H1 (cell line): Measurements from ENCODE around the gene DMWD. TPM values are rescaled to one million over a fixed set of nuclear protein-coding genes. Genes with fewer than 3 reads are reported as not detected.

Experiments used
- ASH2L ChIP-seq: fragments of 200-600, 300-600 bp; sonication (generic); IDR thresholded peaks from one replicate; pipeline ENCODE4 v1.7.1; 2017; ENCODE audit warnings: low read length
- JUND ChIP-seq: IDR thresholded peaks from 2 replicates; pipeline ENCODE4 v1.6.1; 2011; ENCODE audit warnings: mild to moderate bottlenecking, improper control_type of control experiment, low read length
- RXRA ChIP-seq: IDR thresholded peaks from 2 replicates; pipeline ENCODE4 v1.6.1; 2011; ENCODE audit warnings: low read depth, mild to moderate bottlenecking, low read length, moderate library complexity; ENCODE audit not compliant: insufficient read depth
- TAF7 ChIP-seq: optimal IDR thresholded peaks from 2 replicates; pipeline ENCODE3; 2011; ENCODE audit warnings: low read depth, mild to moderate bottlenecking, inconsistent platforms, low read length, moderate library complexity, borderline replicate concordance
- TBP ChIP-seq: IDR thresholded peaks from 2 replicates; pipeline ENCODE4 v1.6.1; 2011; ENCODE audit warnings: low read depth, low read length, improper control_type of control experiment
- TEAD4 ChIP-seq: IDR thresholded peaks from 2 replicates; pipeline ENCODE4 v1.6.1; 2012; ENCODE audit warnings: low read depth, low read length, inconsistent platforms, mixed read lengths
- polyA plus RNA-seq, 7 experiments: library from polyadenylated mRNA; depleted of rRNA in 3 of 7; stranded (reverse) in 5 of 7; unstranded in 2 of 7; fragments of >200 nt in 5 of 7; fragments of 200-250 nt in 2 of 7; gene quantifications; 1 replicate in 5 of 7; 2 replicates in 1 of 7; 4 replicates in 1 of 7; pipeline versions ENCODE4 v1.2.1 to v1.2.3, GENCODE V29; 2011 to 2013; ENCODE audit warnings: missing spikeins in 2 of 7, mixed read lengths in 2 of 7
- total RNA-seq: library from RNA; stranded (reverse); fragmentation: NEBNext Ultra II Directional; extraction: Animal tissue kit (Norgen Biotek cat#: 25700); gene quantifications from 2 replicates; pipeline ENCODE4 v1.2.1, GENCODE V29; 2021

DMWD gene
- total and polyA plus RNA-seq, 2 of the 8 experiments (the other 6 are each of a cell fraction or from before 2014, with no cell fraction given) = 13.6 to 41.0 TPM

DNA sequence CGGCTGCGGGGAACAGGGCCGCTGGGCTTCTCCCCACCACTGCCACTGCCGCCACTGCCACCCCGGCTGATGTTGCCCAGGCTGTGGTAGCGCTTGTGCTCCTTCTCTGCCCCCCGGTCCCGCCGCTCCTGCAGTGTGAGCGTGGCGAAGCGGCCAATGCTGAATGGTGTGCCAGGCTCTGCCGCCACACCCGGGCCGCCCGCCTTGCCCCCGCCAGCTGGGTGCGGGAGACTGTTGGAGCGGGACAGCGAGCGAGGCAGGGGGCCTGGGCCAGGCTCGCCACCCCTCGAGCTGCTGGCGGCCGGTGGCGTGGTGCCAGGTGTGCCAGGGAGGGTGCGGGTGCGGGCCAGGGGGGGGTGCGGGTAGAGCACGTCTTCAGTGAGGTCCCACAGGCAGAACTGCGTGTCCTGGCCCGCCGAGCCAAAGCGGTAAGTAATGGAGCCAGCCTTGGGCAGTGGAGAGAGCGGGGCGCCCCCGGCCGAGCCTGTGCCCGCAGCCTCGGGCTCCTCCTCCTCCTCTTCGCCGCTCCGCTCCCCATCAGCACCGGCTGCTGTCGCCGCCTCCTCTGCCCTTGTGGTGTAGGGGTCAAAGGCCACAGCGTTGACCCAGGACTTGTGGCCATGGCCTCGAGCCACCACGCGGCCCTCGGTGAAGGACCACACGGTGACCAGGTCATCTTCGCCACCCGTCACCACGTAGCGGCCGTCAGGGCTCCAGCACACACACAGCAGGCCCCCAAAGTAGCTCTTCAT is 6.7 kb downstream of the DMWD start (continued):
- TF ChIP-seq TEAD4 (no peak), JUND (no peak), TAF7 (no peak), RXRA (no peak), TBP (no peak), ASH2L (no peak)
